WTC11 (cell line): ENCODE measurements around the gene COL4A3.
"Not testable (repeated sequence)": the region's sequence is repeated elsewhere in the genome, so short reads cannot be mapped to it uniquely, and the experiment has no call there.

ENCODE experiments used
- ATF2 ChIP-seq: sonication (generic); formaldehyde crosslinking; IDR thresholded peaks from 2 replicates; pipeline ENCODE4 v1.8.1; 2022; ENCODE audit warnings: low read depth, missing genetic modification reagents, borderline replicate concordance
- CBFB ChIP-seq: sonication (generic); formaldehyde crosslinking; IDR thresholded peaks from 2 replicates; pipeline ENCODE4 v1.8.1; 2022; ENCODE audit warnings: mild to moderate bottlenecking, low read depth, missing genetic modification reagents
- FOXJ3 ChIP-seq: sonication (generic); formaldehyde crosslinking; IDR thresholded peaks from 2 replicates; pipeline ENCODE4 v1.9.0; 2021; ENCODE audit warnings: missing genetic modification reagents, mild to moderate bottlenecking, borderline replicate concordance
- GRHL2 ChIP-seq: fragments of 250-450 bp; sonication (Bioruptor Pico); IDR thresholded peaks from 2 replicates; pipeline ENCODE4 v1.8.0; 2022; ENCODE audit warnings: mild to moderate bottlenecking, moderate library complexity; ENCODE audit not compliant: insufficient replicate concordance, severe bottlenecking
- MLX ChIP-seq: sonication (generic); formaldehyde crosslinking; IDR thresholded peaks from 2 replicates; pipeline ENCODE4 v1.8.1; 2023; ENCODE audit warnings: mild to moderate bottlenecking, missing genetic modification reagents, moderate library complexity
- NR3C1 ChIP-seq: sonication (generic); formaldehyde crosslinking; conservative IDR thresholded peaks from 2 replicates; pipeline ENCODE4 v1.8.1; 2023; ENCODE audit warnings: low read depth, mild to moderate bottlenecking, missing genetic modification reagents
- SOX15 ChIP-seq: fragments of 250-450 bp; sonication (Bioruptor Pico); IDR thresholded peaks from 2 replicates; pipeline ENCODE4 v1.9.0; 2021; ENCODE audit warnings: mild to moderate bottlenecking
- SP1 ChIP-seq: sonication (generic); formaldehyde crosslinking; conservative IDR thresholded peaks from 2 replicates; pipeline ENCODE4 v1.8.1; 2022; ENCODE audit warnings: missing genetic modification reagents
- ZNF263 ChIP-seq: sonication (generic); formaldehyde crosslinking; IDR thresholded peaks from 2 replicates; pipeline ENCODE4 v1.8.1; 2022; ENCODE audit warnings: low read depth, mild to moderate bottlenecking, moderate library complexity, missing genetic modification reagents
- TF ChIP-seq, protein P1 (sequence below): fragments of 200-600 bp; IDR thresholded peaks from 2 replicates; pipeline ENCODE4 v1.8.0; 2022; ENCODE audit warnings: antibody characterized with exemption
- TF ChIP-seq, protein P2 (sequence below): sonication (generic); formaldehyde crosslinking; IDR thresholded peaks from 2 replicates; pipeline ENCODE4 v1.8.1; 2023; ENCODE audit warnings: mild to moderate bottlenecking, moderate library complexity, missing genetic modification reagents

DNA sequence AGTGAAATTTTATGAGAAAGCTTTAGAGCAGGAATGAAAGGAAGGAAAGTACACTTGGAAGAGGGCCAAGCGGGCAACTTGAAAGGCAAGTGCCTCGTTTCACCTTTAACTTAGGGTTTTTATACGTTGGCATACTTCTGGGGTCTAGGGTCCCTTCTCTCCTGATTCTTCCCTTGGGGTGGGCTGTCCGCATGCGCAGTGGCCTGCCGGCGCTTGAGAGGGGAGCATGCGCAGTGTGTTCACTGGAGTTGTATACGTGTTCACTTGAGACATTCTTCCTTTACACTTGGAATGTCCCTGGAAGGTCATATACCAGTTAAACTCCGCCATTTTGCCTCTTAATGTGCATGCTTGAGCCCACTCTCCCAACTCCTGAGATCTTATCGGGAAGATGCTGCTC lies 7.4 kb downstream of the COL4A3 start:
- not testable (repeated sequence) for TF ChIP-seq NR3C1 (CRISPR knock-in tag); MLX (CRISPR knock-in tag); CBFB; GRHL2 (CRISPR knock-in tag); ATF2 (CRISPR knock-in tag); SOX15 (CRISPR knock-in tag); SP1; FOXJ3 (CRISPR knock-in tag); ZNF263 (CRISPR knock-in tag)
- TF ChIP-seq, protein P1, sequence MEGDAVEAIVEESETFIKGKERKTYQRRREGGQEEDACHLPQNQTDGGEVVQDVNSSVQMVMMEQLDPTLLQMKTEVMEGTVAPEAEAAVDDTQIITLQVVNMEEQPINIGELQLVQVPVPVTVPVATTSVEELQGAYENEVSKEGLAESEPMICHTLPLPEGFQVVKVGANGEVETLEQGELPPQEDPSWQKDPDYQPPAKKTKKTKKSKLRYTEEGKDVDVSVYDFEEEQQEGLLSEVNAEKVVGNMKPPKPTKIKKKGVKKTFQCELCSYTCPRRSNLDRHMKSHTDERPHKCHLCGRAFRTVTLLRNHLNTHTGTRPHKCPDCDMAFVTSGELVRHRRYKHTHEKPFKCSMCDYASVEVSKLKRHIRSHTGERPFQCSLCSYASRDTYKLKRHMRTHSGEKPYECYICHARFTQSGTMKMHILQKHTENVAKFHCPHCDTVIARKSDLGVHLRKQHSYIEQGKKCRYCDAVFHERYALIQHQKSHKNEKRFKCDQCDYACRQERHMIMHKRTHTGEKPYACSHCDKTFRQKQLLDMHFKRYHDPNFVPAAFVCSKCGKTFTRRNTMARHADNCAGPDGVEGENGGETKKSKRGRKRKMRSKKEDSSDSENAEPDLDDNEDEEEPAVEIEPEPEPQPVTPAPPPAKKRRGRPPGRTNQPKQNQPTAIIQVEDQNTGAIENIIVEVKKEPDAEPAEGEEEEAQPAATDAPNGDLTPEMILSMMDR = not testable (repeated sequence)
- TF ChIP-seq, protein P2, sequence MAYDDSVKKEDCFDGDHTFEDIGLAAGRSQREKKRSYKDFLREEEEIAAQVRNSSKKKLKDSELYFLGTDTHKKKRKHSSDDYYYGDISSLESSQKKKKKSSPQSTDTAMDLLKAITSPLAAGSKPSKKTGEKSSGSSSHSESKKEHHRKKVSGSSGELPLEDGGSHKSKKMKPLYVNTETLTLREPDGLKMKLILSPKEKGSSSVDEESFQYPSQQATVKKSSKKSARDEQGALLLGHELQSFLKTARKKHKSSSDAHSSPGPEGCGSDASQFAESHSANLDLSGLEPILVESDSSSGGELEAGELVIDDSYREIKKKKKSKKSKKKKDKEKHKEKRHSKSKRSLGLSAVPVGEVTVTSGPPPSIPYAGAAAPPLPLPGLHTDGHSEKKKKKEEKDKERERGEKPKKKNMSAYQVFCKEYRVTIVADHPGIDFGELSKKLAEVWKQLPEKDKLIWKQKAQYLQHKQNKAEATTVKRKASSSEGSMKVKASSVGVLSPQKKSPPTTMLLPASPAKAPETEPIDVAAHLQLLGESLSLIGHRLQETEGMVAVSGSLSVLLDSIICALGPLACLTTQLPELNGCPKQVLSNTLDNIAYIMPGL (CRISPR knock-in tag) = not testable (repeated sequence)
